ENCODE measurements around the gene USP17L27. TPM values are rescaled to one million over a fixed set of nuclear protein-coding genes. Genes with fewer than 3 reads are reported as not detected.
"Not testable (repeated sequence)": the region's sequence is repeated elsewhere in the genome, so short reads cannot be mapped to it uniquely, and the experiment has no call there.

Gene USP17L27, protein sequence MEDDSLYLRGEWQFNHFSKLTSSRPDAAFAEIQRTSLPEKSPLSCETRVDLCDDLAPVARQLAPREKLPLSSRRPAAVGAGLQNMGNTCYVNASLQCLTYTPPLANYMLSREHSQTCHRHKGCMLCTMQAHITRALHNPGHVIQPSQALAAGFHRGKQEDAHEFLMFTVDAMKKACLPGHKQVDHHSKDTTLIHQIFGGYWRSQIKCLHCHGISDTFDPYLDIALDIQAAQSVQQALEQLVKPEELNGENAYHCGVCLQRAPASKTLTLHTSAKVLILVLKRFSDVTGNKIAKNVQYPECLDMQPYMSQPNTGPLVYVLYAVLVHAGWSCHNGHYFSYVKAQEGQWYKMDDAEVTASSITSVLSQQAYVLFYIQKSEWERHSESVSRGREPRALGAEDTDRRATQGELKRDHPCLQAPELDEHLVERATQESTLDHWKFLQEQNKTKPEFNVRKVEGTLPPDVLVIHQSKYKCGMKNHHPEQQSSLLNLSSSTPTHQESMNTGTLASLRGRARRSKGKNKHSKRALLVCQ
- total RNA-seq (not detected), polyA plus RNA-seq (not detected)

DNA sequence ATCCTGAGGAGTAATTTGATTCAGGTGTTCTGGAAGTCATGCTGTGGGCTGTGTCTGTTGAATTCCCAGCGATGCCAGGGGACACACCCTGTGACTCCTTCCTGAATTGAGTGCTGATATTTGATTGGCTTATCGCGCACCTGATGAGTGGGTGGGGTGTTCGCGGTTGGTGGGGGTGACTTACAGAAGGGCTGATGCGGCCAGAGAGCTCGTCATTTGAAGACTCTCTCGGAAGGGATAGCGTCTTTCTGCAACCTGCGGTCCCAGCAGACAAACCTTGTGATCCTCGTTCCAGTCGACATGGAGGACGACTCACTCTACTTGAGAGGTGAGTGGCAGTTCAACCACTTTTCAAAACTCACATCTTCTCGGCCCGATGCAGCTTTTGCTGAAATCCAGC lies at the start of gene USP17L27:
Gene USP17L27 (plus strand): TSS at position 301 of the 400 bp plus-strand sequence. CDS start 0 bp downstream, at position 301.
- no CpG with 5 or more reads among the region's 15 CpGs for WGBS

DNA sequence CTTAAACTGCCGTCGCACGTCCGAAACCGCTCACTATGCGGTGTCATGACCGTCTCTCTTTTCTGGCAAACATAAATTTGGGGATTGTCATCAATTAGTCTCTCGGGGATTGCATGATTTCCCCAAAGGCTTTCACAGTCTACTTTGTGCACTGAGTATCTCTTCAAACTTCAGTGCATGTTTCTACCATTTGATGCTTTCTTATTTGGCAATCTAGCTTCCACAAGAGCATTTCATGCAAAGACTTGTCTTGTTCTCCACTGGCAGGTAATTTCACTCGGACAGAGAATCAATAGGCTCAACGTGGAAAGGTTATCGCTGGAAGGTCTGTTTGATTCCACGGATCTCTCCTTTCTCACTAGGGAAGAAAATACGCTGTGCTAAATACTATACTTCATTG lies 19.8 kb upstream of the USP17L27 start:
- not testable (repeated sequence) for H3K4me1 ChIP-seq (ENCODE audit: insufficient read depth); H3K36me3 ChIP-seq (ENCODE audit: insufficient read depth); DNase-seq (ENCODE audit: extremely low spot score); H3K4me3 ChIP-seq (ENCODE audit: low read depth, low read length); H3K27ac ChIP-seq (ENCODE audit: low read depth)
- WGBS = 100% methylated on average over 1 of the region's 13 CpGs

More for the DNA sequence above, at the start of gene USP17L27:
- H3K4me3 ChIP-seq (ENCODE audit: low read depth, low read length); H3K27ac ChIP-seq (ENCODE audit: low read depth); DNase-seq (ENCODE audit: extremely low spot score); H3K36me3 ChIP-seq (ENCODE audit: insufficient read depth); H3K4me1 ChIP-seq (ENCODE audit: insufficient read depth): not testable (repeated sequence)

DNA sequence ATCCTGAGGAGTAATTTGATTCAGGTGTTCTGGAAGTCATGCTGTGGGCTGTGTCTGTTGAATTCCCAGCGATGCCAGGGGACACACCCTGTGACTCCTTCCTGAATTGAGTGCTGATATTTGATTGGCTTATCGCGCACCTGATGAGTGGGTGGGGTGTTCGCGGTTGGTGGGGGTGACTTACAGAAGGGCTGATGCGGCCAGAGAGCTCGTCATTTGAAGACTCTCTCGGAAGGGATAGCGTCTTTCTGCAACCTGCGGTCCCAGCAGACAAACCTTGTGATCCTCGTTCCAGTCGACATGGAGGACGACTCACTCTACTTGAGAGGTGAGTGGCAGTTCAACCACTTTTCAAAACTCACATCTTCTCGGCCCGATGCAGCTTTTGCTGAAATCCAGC lies 19.1 kb upstream of the USP17L27 start, which contains the start of gene USP17L24:
Gene USP17L24 (plus strand): TSS at position 301 of the 400 bp plus-strand sequence. CDS start 0 bp downstream, at position 301.
- no CpG with 5 or more reads among the region's 15 CpGs for WGBS
- not testable (repeated sequence) for H3K27ac ChIP-seq (ENCODE audit: low read depth); H3K4me1 ChIP-seq (ENCODE audit: insufficient read depth); DNase-seq (ENCODE audit: extremely low spot score); H3K4me3 ChIP-seq (ENCODE audit: low read depth, low read length); H3K36me3 ChIP-seq (ENCODE audit: insufficient read depth)

DNA sequence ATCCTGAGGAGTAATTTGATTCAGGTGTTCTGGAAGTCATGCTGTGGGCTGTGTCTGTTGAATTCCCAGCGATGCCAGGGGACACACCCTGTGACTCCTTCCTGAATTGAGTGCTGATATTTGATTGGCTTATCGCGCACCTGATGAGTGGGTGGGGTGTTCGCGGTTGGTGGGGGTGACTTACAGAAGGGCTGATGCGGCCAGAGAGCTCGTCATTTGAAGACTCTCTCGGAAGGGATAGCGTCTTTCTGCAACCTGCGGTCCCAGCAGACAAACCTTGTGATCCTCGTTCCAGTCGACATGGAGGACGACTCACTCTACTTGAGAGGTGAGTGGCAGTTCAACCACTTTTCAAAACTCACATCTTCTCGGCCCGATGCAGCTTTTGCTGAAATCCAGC lies 14.3 kb upstream of the USP17L27 start, which contains the start of gene USP17L25:
Gene USP17L25 (plus strand): TSS at position 301 of the 400 bp plus-strand sequence. CDS start 0 bp downstream, at position 301.
- H3K4me3 ChIP-seq (ENCODE audit: low read depth, low read length); H3K27ac ChIP-seq (ENCODE audit: low read depth); H3K4me1 ChIP-seq (ENCODE audit: insufficient read depth); H3K36me3 ChIP-seq (ENCODE audit: insufficient read depth); DNase-seq (ENCODE audit: extremely low spot score): not testable (repeated sequence)
- WGBS = no CpG with 5 or more reads among the region's 15 CpGs

DNA sequence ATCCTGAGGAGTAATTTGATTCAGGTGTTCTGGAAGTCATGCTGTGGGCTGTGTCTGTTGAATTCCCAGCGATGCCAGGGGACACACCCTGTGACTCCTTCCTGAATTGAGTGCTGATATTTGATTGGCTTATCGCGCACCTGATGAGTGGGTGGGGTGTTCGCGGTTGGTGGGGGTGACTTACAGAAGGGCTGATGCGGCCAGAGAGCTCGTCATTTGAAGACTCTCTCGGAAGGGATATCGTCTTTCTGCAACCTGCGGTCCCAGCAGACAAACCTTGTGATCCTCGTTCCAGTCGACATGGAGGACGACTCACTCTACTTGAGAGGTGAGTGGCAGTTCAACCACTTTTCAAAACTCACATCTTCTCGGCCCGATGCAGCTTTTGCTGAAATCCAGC lies 9.6 kb upstream of the USP17L27 start, which contains the start of gene USP17L26:
Gene USP17L26 (plus strand): TSS at position 301 of the 400 bp plus-strand sequence. CDS start 0 bp downstream, at position 301.
- H3K27ac ChIP-seq (ENCODE audit: low read depth); H3K36me3 ChIP-seq (ENCODE audit: insufficient read depth); H3K4me1 ChIP-seq (ENCODE audit: insufficient read depth); DNase-seq (ENCODE audit: extremely low spot score); H3K4me3 ChIP-seq (ENCODE audit: low read depth, low read length): not testable (repeated sequence)
- no CpG with 5 or more reads among the region's 15 CpGs for WGBS

DNA sequence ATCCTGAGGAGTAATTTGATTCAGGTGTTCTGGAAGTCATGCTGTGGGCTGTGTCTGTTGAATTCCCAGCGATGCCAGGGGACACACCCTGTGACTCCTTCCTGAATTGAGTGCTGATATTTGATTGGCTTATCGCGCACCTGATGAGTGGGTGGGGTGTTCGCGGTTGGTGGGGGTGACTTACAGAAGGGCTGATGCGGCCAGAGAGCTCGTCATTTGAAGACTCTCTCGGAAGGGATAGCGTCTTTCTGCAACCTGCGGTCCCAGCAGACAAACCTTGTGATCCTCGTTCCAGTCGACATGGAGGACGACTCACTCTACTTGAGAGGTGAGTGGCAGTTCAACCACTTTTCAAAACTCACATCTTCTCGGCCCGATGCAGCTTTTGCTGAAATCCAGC lies 4.8 kb upstream of the USP17L27 start, which contains the start of gene USP17L5:
Gene USP17L5 (plus strand): TSS at position 301 of the 400 bp plus-strand sequence. CDS start 0 bp downstream, at position 301.
- H3K4me3 ChIP-seq (ENCODE audit: low read depth, low read length); H3K36me3 ChIP-seq (ENCODE audit: insufficient read depth); H3K4me1 ChIP-seq (ENCODE audit: insufficient read depth); H3K27ac ChIP-seq (ENCODE audit: low read depth); DNase-seq (ENCODE audit: extremely low spot score): not testable (repeated sequence)
- no CpG with 5 or more reads among the region's 15 CpGs for WGBS

DNA sequence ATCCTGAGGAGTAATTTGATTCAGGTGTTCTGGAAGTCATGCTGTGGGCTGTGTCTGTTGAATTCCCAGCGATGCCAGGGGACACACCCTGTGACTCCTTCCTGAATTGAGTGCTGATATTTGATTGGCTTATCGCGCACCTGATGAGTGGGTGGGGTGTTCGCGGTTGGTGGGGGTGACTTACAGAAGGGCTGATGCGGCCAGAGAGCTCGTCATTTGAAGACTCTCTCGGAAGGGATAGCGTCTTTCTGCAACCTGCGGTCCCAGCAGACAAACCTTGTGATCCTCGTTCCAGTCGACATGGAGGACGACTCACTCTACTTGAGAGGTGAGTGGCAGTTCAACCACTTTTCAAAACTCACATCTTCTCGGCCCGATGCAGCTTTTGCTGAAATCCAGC lies 4.6 kb downstream of the USP17L27 start, which contains the start of gene USP17L28:
Gene USP17L28 (plus strand): TSS at position 301 of the 400 bp plus-strand sequence. CDS start 0 bp downstream, at position 301.
- H3K4me3 ChIP-seq (ENCODE audit: low read depth, low read length); DNase-seq (ENCODE audit: extremely low spot score); H3K4me1 ChIP-seq (ENCODE audit: insufficient read depth); H3K36me3 ChIP-seq (ENCODE audit: insufficient read depth); H3K27ac ChIP-seq (ENCODE audit: low read depth): not testable (repeated sequence)
- WGBS = no CpG with 5 or more reads among the region's 15 CpGs

DNA sequence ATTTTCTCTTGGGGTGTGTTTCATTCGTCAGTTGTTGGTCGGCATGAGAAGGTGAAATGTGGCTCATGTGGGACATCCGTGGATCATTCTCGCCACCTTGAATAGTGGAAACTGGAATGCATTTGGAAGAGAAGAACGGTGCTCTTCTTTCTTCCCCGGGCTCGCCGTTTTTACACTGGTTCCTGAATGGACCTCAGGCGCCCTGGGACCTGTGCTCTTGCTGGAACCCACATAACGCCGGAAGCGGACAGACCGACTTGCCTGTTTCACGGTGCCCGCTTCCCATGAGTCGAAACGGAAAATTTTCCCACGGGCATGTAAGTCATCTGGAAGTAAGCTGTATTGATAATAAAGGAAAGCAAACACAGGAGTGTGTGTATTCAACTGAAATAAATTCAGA lies 6.9 kb downstream of the USP17L27 start:
- 94% methylated on average over 13 of the region's 18 CpGs for WGBS
- H3K36me3 ChIP-seq (ENCODE audit: insufficient read depth); H3K4me1 ChIP-seq (ENCODE audit: insufficient read depth); H3K27ac ChIP-seq (ENCODE audit: low read depth); H3K4me3 ChIP-seq (ENCODE audit: low read depth, low read length); DNase-seq (ENCODE audit: extremely low spot score): not testable (repeated sequence)

DNA sequence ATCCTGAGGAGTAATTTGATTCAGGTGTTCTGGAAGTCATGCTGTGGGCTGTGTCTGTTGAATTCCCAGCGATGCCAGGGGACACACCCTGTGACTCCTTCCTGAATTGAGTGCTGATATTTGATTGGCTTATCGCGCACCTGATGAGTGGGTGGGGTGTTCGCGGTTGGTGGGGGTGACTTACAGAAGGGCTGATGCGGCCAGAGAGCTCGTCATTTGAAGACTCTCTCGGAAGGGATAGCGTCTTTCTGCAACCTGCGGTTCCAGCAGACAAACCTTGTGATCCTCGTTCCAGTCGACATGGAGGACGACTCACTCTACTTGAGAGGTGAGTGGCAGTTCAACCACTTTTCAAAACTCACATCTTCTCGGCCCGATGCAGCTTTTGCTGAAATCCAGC lies 9.4 kb downstream of the USP17L27 start, which contains the start of gene USP17L29:
Gene USP17L29 (plus strand): TSS at position 301 of the 400 bp plus-strand sequence. CDS start 0 bp downstream, at position 301.
- H3K4me1 ChIP-seq (ENCODE audit: insufficient read depth); DNase-seq (ENCODE audit: extremely low spot score); H3K27ac ChIP-seq (ENCODE audit: low read depth); H3K4me3 ChIP-seq (ENCODE audit: low read depth, low read length); H3K36me3 ChIP-seq (ENCODE audit: insufficient read depth): not testable (repeated sequence)
- WGBS = no CpG with 5 or more reads among the region's 15 CpGs

DNA sequence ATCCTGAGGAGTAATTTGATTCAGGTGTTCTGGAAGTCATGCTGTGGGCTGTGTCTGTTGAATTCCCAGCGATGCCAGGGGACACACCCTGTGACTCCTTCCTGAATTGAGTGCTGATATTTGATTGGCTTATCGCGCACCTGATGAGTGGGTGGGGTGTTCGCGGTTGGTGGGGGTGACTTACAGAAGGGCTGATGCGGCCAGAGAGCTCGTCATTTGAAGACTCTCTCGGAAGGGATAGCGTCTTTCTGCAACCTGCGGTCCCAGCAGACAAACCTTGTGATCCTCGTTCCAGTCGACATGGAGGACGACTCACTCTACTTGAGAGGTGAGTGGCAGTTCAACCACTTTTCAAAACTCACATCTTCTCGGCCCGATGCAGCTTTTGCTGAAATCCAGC lies 18.9 kb downstream of the USP17L27 start, which contains the start of gene USP17L30:
Gene USP17L30 (plus strand): TSS at position 301 of the 400 bp plus-strand sequence. CDS start 0 bp downstream, at position 301.
- H3K4me3 ChIP-seq (ENCODE audit: low read depth, low read length); H3K36me3 ChIP-seq (ENCODE audit: insufficient read depth); H3K27ac ChIP-seq (ENCODE audit: low read depth); H3K4me1 ChIP-seq (ENCODE audit: insufficient read depth); DNase-seq (ENCODE audit: extremely low spot score): not testable (repeated sequence)
- no CpG with 5 or more reads among the region's 15 CpGs for WGBS

DNA sequence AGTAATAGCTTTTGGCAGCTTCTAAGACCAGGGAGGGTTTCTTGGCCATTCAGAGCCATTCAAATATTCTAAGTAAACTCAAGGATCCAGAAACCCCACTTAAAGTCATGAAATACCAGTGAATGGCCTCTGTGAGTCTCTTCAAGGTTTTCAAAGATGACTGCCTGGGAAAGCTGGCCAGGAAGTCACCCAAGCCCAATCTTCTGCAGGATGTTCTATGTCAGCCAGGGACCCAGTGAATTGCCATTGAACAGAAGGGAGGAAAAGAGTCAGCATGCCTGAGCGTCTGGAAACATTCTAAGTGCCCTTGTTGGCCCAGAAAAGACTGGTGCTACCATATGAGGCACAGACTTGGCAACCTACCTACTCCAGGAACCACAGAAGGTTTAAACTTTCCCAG lies 35.9 kb downstream of the USP17L27 start:
- not testable (repeated sequence) for H3K4me1 ChIP-seq (ENCODE audit: insufficient read depth); H3K4me3 ChIP-seq (ENCODE audit: low read depth, low read length); H3K27ac ChIP-seq (ENCODE audit: low read depth); H3K36me3 ChIP-seq (ENCODE audit: insufficient read depth); DNase-seq (ENCODE audit: extremely low spot score)
- WGBS = 34% methylated on average over 1 of the region's 1 CpG

DNA sequence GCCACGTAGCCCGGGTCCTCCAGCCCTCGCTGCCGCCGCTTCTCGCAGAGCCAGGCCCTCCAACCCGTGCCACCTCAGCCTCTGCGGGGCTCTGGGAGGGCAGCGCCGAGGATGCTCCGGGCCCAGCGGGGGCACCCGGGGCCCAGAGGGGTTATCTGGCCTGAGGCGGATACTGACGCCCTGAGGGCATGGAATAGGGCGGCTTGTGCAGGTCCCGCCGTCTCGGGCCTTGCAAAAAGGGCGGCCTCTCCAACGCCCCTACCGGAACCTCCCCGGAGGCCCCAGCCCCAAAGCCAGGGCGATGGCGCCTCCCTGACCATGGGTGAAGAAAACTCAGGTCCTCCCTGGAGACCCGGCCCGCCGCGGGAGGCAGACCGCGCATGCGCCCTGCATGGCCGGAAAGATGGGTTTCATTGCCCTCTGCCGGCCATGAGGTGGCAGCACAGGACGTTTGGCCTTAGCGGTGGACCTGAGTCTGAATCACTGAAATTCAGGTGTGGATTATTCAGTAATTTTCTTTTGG lies 37.1 kb downstream of the USP17L27 start:
- 22% methylated on average over 36 of the region's 36 CpGs for whole genome bisulfite sequencing
- not testable (repeated sequence) for H3K27ac ChIP-seq (ENCODE audit: low read depth); H3K4me1 ChIP-seq (ENCODE audit: insufficient read depth); DNase-seq (ENCODE audit: extremely low spot score); H3K36me3 ChIP-seq (ENCODE audit: insufficient read depth); H3K4me3 ChIP-seq (ENCODE audit: low read depth, low read length)

DNA sequence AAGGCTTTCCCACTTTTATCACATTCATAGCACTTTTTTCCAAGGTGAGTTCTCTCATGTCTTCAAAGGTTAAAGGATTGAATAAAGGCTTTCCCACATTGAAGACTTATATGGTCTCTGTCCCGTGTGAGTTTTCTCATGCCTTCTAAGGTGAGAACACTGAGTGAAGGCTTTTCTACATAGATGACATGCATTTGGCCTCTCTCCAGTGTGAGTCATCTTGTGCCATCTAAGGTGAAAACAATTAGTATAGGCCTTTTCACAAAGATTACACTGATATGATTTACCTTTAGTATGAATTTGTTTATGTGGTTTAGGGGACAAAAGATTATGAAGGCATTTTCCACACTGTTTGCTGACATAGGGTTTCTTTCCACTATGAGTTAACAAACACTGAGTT lies 40.2 kb downstream of the USP17L27 start:
- no peak overlapping the region for H3K4me3 ChIP-seq (ENCODE audit: low read depth, low read length)
- H3K36me3 ChIP-seq (ENCODE audit: insufficient read depth) = no peaks in the 10 kb centered on the region
- no peak for DNase-seq (ENCODE audit: extremely low spot score)
- WGBS = 69% methylated on average over 1 of the region's 1 CpG
- no peaks in the 10 kb centered on the region for H3K4me1 ChIP-seq (ENCODE audit: insufficient read depth)
- H3K27ac ChIP-seq (ENCODE audit: low read depth) = no peak overlapping the region

Data from urinary bladder (tissue), 4 donors.